Natural killer cell (primary cell): ENCODE measurements around the gene SLC39A11. TPM values are rescaled to one million over a fixed set of nuclear protein-coding genes. Genes with fewer than 3 reads are reported as not detected.

Experiments used
- ATAC-seq, 3 donors: fragments of 150-1000 bp in 2 of 3; fragments of 200-7000 bp in 1 of 3; cut with Tn5 transposase; 1 replicate in 1 of 3; 2 replicates in 2 of 3; pipeline ENCODE4 v1.10.0; 2021; ENCODE audit warnings: mild to moderate bottlenecking in 2 of 3, moderate library complexity in 2 of 3
- DNase-seq, 2 donors: peaks; one replicate each; pipeline versions ENCODE4 v3.0.0 to v3.0.0-alpha.2; 2013 to 2021; ENCODE audit warnings: mixed read lengths in 1 of 2
- H3K27ac ChIP-seq: one replicate; pipeline ENCODE4 v1.5.1; 2013; ENCODE audit warnings: mild to moderate bottlenecking, low read length
- H3K27me3 ChIP-seq: one replicate; pipeline ENCODE4 v1.6.1; 2013; ENCODE audit warnings: low read length; ENCODE audit not compliant: control insufficient read depth, insufficient read depth
- H3K36me3 ChIP-seq: one replicate; pipeline ENCODE4 v1.6.1; 2013; ENCODE audit warnings: low read length; ENCODE audit not compliant: control insufficient read depth, insufficient read depth
- H3K4me1 ChIP-seq: one replicate; pipeline ENCODE4 v1.6.1; 2013; ENCODE audit warnings: low read length; ENCODE audit not compliant: control insufficient read depth, insufficient read depth
- H3K4me3 ChIP-seq: one replicate; pipeline ENCODE4 v1.5.1; 2013; ENCODE audit warnings: low read length
- H3K9me3 ChIP-seq: one replicate; pipeline ENCODE4 v1.6.1; 2013; ENCODE audit warnings: low read length; ENCODE audit not compliant: control insufficient read depth, insufficient read depth
- H3K27ac Mint-ChIP-seq, 2 donors: one replicate each; pipeline ENCODE4 v1.8.0; 2022; ENCODE audit warnings: mild to moderate bottlenecking in 2 of 2, mixed read lengths in 2 of 2, moderate library complexity in 1 of 2
- H3K27me3 Mint-ChIP-seq, 2 donors: one replicate each; pipeline ENCODE4 v1.8.0; 2022; ENCODE audit warnings: low read depth in 2 of 2, mixed read lengths in 2 of 2
- H3K36me3 Mint-ChIP-seq: one replicate; pipeline ENCODE4 v1.8.0; 2022; ENCODE audit warnings: mixed read lengths
- H3K4me1 Mint-ChIP-seq, 2 donors: one replicate each; pipeline ENCODE4 v1.8.0; 2022; ENCODE audit warnings: mixed read lengths in 2 of 2
- H3K4me3 Mint-ChIP-seq: one replicate; pipeline ENCODE4 v1.8.0; 2022; ENCODE audit warnings: mild to moderate bottlenecking, moderate library complexity, mixed read lengths
- H3K9me3 Mint-ChIP-seq, 2 donors: one replicate each; pipeline ENCODE4 v1.8.0; 2022; ENCODE audit warnings: mixed read lengths in 2 of 2
- CTCF ChIP-seq: fragments of 200-600 bp; IDR thresholded peaks from one replicate; pipeline ENCODE4 v1.8.0; 2022; ENCODE audit warnings: antibody characterized with exemption
- WGBS: methylation state at CpG from one replicate; pipeline ENCODE4 v1.1.7; 2013; ENCODE audit warnings: missing lambda C conversion rate; ENCODE audit not compliant: insufficient coverage; 5-methylcytosine and 5-hydroxymethylcytosine counted together
- intact Hi-C: fragments of 100-400 bp; cut with micrococcal nuclease; formaldehyde crosslinking; loops from one replicate; pipeline ENCODE4 v1.14.2; 2022
- total RNA-seq, 4 donors: library from RNA; stranded (reverse); fragments of 120-200 nt in 1 of 4; gene quantifications; one replicate each; pipeline versions ENCODE4 v1.2.3 to v1.2.4, GENCODE V29; 2013 to 2022

Gene SLC39A11
- total RNA-seq, 3 donors from 2014 or later (not counting 1 experiment from before 2014, with no cell fraction given), result 32.6 to 44.9 (median 39.4) TPM

DNA sequence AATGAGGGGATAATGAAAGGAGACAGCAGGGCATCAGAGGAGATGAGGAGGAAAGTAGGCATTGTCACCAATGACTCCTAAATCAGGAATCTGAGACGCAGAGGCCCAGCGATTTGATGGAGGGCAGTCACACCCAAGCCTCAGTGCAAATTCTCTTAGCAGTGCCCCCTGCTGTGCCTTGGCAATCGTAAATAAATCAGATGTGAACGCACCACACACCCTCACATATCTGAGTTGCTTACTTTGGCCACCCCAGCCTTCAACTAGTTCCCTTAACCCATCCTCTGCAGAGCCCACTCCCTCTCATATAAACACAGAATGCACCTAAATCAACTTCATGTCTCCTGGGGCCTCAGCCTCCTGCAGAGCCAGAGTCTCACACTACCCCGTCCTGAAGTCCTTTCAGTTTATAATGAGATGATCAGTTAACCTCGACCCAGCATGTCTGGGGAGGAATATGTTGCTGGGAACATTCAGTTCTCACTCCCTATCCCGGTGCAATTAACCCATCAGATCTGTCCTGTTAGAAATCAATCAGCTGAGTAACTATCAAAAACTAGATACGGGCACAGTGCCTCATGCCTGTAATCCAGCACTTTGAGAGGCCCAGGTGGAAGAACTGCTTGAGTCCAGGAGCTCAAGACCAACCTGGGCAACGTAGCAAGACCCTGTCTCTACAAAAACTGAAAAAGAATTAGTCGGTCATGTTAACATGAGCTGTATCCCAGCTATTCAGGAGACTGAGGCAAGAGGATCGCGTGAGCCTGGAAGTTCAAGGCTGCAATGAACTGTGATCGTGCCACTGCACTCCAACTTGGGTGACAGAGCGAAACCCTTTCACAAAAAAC lies 78.4 kb downstream of the SLC39A11 start:
- no peaks in the 10 kb centered on the region for H3K27me3 Mint-ChIP-seq
- DNase-seq (no peak), ATAC-seq (no peak)
- Histone ChIP-seq H3K27me3 (no peaks in the 10 kb centered on the region), H3K36me3 (no peaks in the 10 kb centered on the region), H3K27ac (no peak overlapping the region), H3K4me3 (no peak overlapping the region), H3K4me1 (peaks cover 8% of the 10 kb centered on the region), H3K9me3 (peaks cover 6% of the 10 kb centered on the region)
- H3K4me1 Mint-ChIP-seq, result peaks cover 14 to 15% of the 10 kb centered on the region in 2 donors
- TF ChIP-seq CTCF, result no peak
- WGBS, result 86% methylated on average over 12 of the region's 14 CpGs
- H3K27ac Mint-ChIP-seq, result no peak overlapping the region
- no peak overlapping the region for H3K4me3 Mint-ChIP-seq
- H3K9me3 Mint-ChIP-seq, result peaks cover 3 to 4% of the 10 kb centered on the region in 2 donors
- peaks cover 8% of the 10 kb centered on the region for H3K36me3 Mint-ChIP-seq
- intact Hi-C loops, result no loop called here

DNA sequence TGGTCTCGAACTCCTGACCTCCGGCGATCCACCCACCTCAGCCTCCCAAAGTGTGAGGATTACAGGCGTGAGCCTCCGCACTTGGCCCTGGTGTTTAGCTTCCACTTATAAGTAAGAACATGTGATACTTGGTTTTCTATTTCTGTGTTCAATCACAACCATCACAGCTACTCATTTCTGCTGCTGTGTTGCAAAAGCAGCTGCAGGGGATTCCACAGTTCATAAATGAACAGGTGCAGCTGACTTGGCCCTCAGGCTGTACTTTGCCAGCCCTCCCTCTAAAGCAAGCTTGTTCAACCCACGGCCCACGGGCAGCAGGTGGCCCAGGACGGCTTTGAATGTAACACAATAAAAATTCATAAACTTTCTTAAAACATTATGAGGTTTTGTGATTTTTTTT lies 79.2 kb downstream of the SLC39A11 start:
- Mint-ChIP-seq H3K36me3 (peaks cover 2% of the 10 kb centered on the region), H3K27me3 (no peaks in the 10 kb centered on the region), H3K9me3 (no peaks in the 10 kb centered on the region), H3K27ac (no peak overlapping the region), H3K4me1 (peaks cover 14 to 15% of the 10 kb centered on the region in 2 donors), H3K4me3 (no peak overlapping the region)
- TF ChIP-seq CTCF, result no peak
- DNase-seq (no peak), ATAC-seq (no peak)
- Histone ChIP-seq H3K9me3 (peaks cover 5% of the 10 kb centered on the region), H3K27ac (no peak overlapping the region), H3K36me3 (no peaks in the 10 kb centered on the region), H3K27me3 (no peaks in the 10 kb centered on the region), H3K4me1 (peaks cover 8% of the 10 kb centered on the region), H3K4me3 (no peak overlapping the region)
- intact Hi-C loops, result no loop called here
- WGBS, result 93% methylated on average over 7 of the region's 8 CpGs

- DNase-seq, result no peak
- H3K9me3 Mint-ChIP-seq, result no peaks in the 10 kb centered on the region
- no peaks in the 10 kb centered on the region for H3K27me3 ChIP-seq
- H3K9me3 ChIP-seq, result no peaks in the 10 kb centered on the region
- peak overlapping the region; percentile 27 to 75 for H3K27ac Mint-ChIP-seq
- H3K4me1 Mint-ChIP-seq, result peaks cover 15 to 21% of the 10 kb centered on the region in 2 donors
- no peak overlapping the region for H3K4me3 ChIP-seq
- no peak for ATAC-seq
- no peaks in the 10 kb centered on the region for H3K27me3 Mint-ChIP-seq
- no peak overlapping the region for H3K27ac ChIP-seq
- intact Hi-C loops, result no loop called here
- no peak for TF ChIP-seq CTCF
- WGBS, result 51% methylated on average over 8 of the region's 8 CpGs
- peaks cover 8% of the 10 kb centered on the region for H3K4me1 ChIP-seq
- H3K36me3 ChIP-seq, result no peaks in the 10 kb centered on the region
- peak overlapping the region; percentile 30 for H3K4me3 Mint-ChIP-seq
- no peaks in the 10 kb centered on the region for H3K36me3 Mint-ChIP-seq
Measured at GRCh38 chr17:73011016-73011486, 81.4 kb downstream of the SLC39A11 start.
